A673 (cell line): ENCODE data around the gene BRAT1. TPM values are rescaled to one million over a fixed set of nuclear protein-coding genes. Genes with fewer than 3 reads are reported as not detected.
A peak's percentile ranks its signal among the peaks of the same experiment; 100 is the strongest.

ENCODE experiments used
- BruUV-seq: library from RNA; stranded (reverse); fragments of 400-500 nt; replicated peaks from 2 replicates; lab custom pipeline; 2021; lab: Mats Ljungman, UMichigan
- CTCF ChIA-PET: fragments of 300-600 bp; sonication (Branson Sonifier 250); formaldehyde crosslinking; loops from one replicate; lab custom pipeline; 2022; ENCODE audit warnings: antibody characterized with exemption; lab: Charles Lee
- POLR2A ChIA-PET: fragments of 300-600 bp; sonication (Branson Sonifier 250); formaldehyde crosslinking; loops from one replicate; lab custom pipeline; 2022; ENCODE audit warnings: antibody characterized with exemption; ENCODE audit not compliant: low non-redundant PET; lab: Charles Lee
- DNase-seq: peaks from one replicate; pipeline ENCODE4 v3.0.0-alpha.2; 2015; ENCODE audit warnings: low spot score
- H3K27ac ChIP-seq: fragments of 200-600 bp; sonication (generic); 2 replicates; pipeline ENCODE4 v1.5.1; 2016; ENCODE audit warnings: mixed run types, low read depth, mild to moderate bottlenecking, mixed read lengths, antibody characterized with exemption, low read length; ENCODE audit not compliant: poor library complexity, severe bottlenecking
- H3K27me3 ChIP-seq: fragments of 200-600 bp; sonication (generic); replicated peaks from 2 replicates; pipeline ENCODE4 v1.6.1; 2017; ENCODE audit warnings: mixed run types, low read depth, mild to moderate bottlenecking, mixed read lengths, antibody characterized with exemption, low read length; ENCODE audit not compliant: insufficient read depth, poor library complexity
- H3K36me3 ChIP-seq: fragments of 200-600 bp; sonication (generic); 2 replicates; pipeline ENCODE4 v1.6.1; 2016; ENCODE audit warnings: mixed run types, mild to moderate bottlenecking, mixed read lengths, antibody characterized with exemption, low read length; ENCODE audit not compliant: insufficient read depth, poor library complexity, severe bottlenecking
- H3K4me1 ChIP-seq: fragments of 200-600 bp; sonication (generic); 2 replicates; pipeline ENCODE4 v1.6.1; 2017; ENCODE audit warnings: mixed run types, mild to moderate bottlenecking, mixed read lengths, antibody characterized with exemption, low read length; ENCODE audit not compliant: insufficient read depth, poor library complexity, severe bottlenecking
- H3K4me3 ChIP-seq: fragments of 200-600 bp; sonication (generic); 2 replicates; pipeline ENCODE4 v1.5.1; 2016; ENCODE audit warnings: low read depth, mixed run types, mild to moderate bottlenecking, mixed read lengths, low read length; ENCODE audit not compliant: poor library complexity, severe bottlenecking
- H3K9me3 ChIP-seq: fragments of 200-600 bp; sonication (generic); 2 replicates; pipeline ENCODE4 v1.6.1; 2016; ENCODE audit warnings: mixed run types, low read depth, mild to moderate bottlenecking, mixed read lengths, antibody characterized with exemption, low read length; ENCODE audit not compliant: poor library complexity, severe bottlenecking
- CTCF ChIP-seq: fragments of 300-800, 200-600 bp; sonication (generic); conservative IDR thresholded peaks from 2 replicates; pipeline ENCODE4 v1.5.1; 2017; ENCODE audit warnings: low read depth, mild to moderate bottlenecking, antibody characterized with exemption, low read length, moderate library complexity, mixed read lengths
- EZH2 ChIP-seq: fragments of 200-600 bp; sonication (generic); IDR thresholded peaks from 2 replicates; pipeline ENCODE4 v1.6.1; 2017; ENCODE audit warnings: borderline replicate concordance, low read depth, mild to moderate bottlenecking, mixed read lengths, antibody characterized with exemption, low read length; ENCODE audit not compliant: poor library complexity, severe bottlenecking
- intact Hi-C: fragments of 100-400 bp; cut with micrococcal nuclease; formaldehyde crosslinking; loops from one replicate; pipeline ENCODE4 v1.10.0; 2022; ENCODE audit not compliant: unreplicated experiment
- total RNA-seq: library from RNA; stranded (reverse); gene quantifications from 2 replicates; pipeline ENCODE4 v1.2.3, GENCODE V29; 2021

BRAT1 gene
- total RNA-seq, 1 experiment from 2014 or later, result 47.9 TPM

- intact Hi-C loops, result no loop called here
- Histone ChIP-seq H3K27ac (no peak overlapping the region), H3K4me1 (peaks cover 17% of the 10 kb centered on the region), H3K27me3 (no peaks in the 10 kb centered on the region), H3K4me3 (no peak overlapping the region), H3K36me3 (no peaks in the 10 kb centered on the region), H3K9me3 (no peaks in the 10 kb centered on the region)
- DNase-seq, result no peak
- TF ChIP-seq EZH2 (no peak), CTCF (no peak)
- POLR2A ChIA-PET, result interaction anchor here (0.6 kb wide), 1 partner anchor 963 kb away, joined by 4 read pairs; no protein-coding TSS in a partner anchor
- CTCF ChIA-PET, result no interaction called here
- BruUV-seq, result no TSS peak
These were observed 57.6 kb downstream of the BRAT1 start for GRCh38 chr7:2497500-2498336.

GRCh38 chr7:2497065-2497464 is 58.3 kb downstream of the BRAT1 start:
- BruUV-seq, result no TSS peak

GRCh38 chr7:2496375-2496774 is 58.9 kb downstream of the BRAT1 start:
- peaks cover 16% of the 10 kb centered on the region for H3K4me1 ChIP-seq
- no peaks in the 10 kb centered on the region for H3K36me3 ChIP-seq
- ChIA-PET CTCF (interaction anchor here (0.6 kb wide), 1 partner anchor 31 kb away, joined by 4 read pairs; no protein-coding TSS in a partner anchor), POLR2A (no interaction called here)
- H3K4me3 ChIP-seq, result no peak overlapping the region
- no peak for TF ChIP-seq CTCF
- no peak for TF ChIP-seq EZH2
- no peaks in the 10 kb centered on the region for H3K9me3 ChIP-seq
- intact Hi-C loops, result no loop called here
- no peaks in the 10 kb centered on the region for H3K27me3 ChIP-seq
- DNase-seq, result no peak
- H3K27ac ChIP-seq, result peak overlapping the region; percentile 54
- no TSS peak for BruUV-seq

More at GRCh38 chr7:2497065-2497464, 58.3 kb downstream of the BRAT1 start:
- Histone ChIP-seq H3K9me3 (no peaks in the 10 kb centered on the region), H3K36me3 (no peaks in the 10 kb centered on the region), H3K27me3 (no peaks in the 10 kb centered on the region), H3K27ac (no peak overlapping the region), H3K4me1 (peaks cover 16% of the 10 kb centered on the region), H3K4me3 (no peak overlapping the region)
- no peak for TF ChIP-seq EZH2
- no peak for TF ChIP-seq CTCF
- DNase-seq, result no peak
- intact Hi-C loops, result no loop called here
- ChIA-PET POLR2A (no interaction called here), CTCF (no interaction called here)
